Endothelial cell (in vitro differentiated cells): ENCODE measurements around the gene UGT1A6. TPM values are rescaled to one million over a fixed set of nuclear protein-coding genes. Genes with fewer than 3 reads are reported as not detected.
A peak's percentile ranks its signal among the peaks of the same experiment; 100 is the strongest.

Experiments used
- DNase-seq: peaks from one replicate; pipeline ENCODE4 v3.0.0; 2021; ENCODE audit warnings: low spot score
- H3K27ac Mint-ChIP-seq: one replicate; pipeline ENCODE4 v1.8.0; 2021; ENCODE audit warnings: mixed read lengths, inconsistent platforms; ENCODE audit not compliant: unreplicated experiment
- H3K27me3 Mint-ChIP-seq: one replicate; pipeline ENCODE4 v1.8.0; 2021; ENCODE audit warnings: mild to moderate bottlenecking, moderate library complexity, mixed read lengths, inconsistent platforms; ENCODE audit not compliant: unreplicated experiment
- H3K36me3 Mint-ChIP-seq: one replicate; pipeline ENCODE4 v1.8.0; 2021; ENCODE audit warnings: mild to moderate bottlenecking, low read depth, mixed read lengths, inconsistent platforms; ENCODE audit not compliant: unreplicated experiment
- H3K4me1 Mint-ChIP-seq: one replicate; pipeline ENCODE4 v1.8.0; 2021; ENCODE audit warnings: mild to moderate bottlenecking, mixed read lengths, inconsistent platforms; ENCODE audit not compliant: unreplicated experiment
- H3K4me3 Mint-ChIP-seq: one replicate; pipeline ENCODE4 v1.8.0; 2021; ENCODE audit warnings: mild to moderate bottlenecking, mixed read lengths, inconsistent platforms; ENCODE audit not compliant: unreplicated experiment
- H3K9me3 Mint-ChIP-seq: one replicate; pipeline ENCODE4 v1.8.0; 2021; ENCODE audit warnings: mixed read lengths, inconsistent platforms; ENCODE audit not compliant: unreplicated experiment
- total RNA-seq: library from RNA; stranded (reverse); fragmentation: NEBNext Ultra II Directional; extraction: Animal tissue kit (Norgen Biotek cat#: 25700); gene quantifications from one replicate; pipeline ENCODE4 v1.2.1, GENCODE V29; 2021; ENCODE audit not compliant: unreplicated experiment
- TF ChIP-seq, protein P1 (sequence below): fragments of 200-600 bp; sonication (generic); IDR thresholded peaks from one replicate; pipeline ENCODE4 v1.5.0; 2021; ENCODE audit warnings: antibody characterized with exemption; ENCODE audit not compliant: unreplicated experiment

The UGT1A6 gene
- total RNA-seq, 1 donor from 2014 or later, result not detected

GRCh38 chr2:233707940-233708644, 15.4 kb downstream of the UGT1A6 start:
- no peaks in the 10 kb centered on the region for H3K4me1 Mint-ChIP-seq
- no peaks in the 10 kb centered on the region for H3K9me3 Mint-ChIP-seq
- H3K36me3 Mint-ChIP-seq, result no peaks in the 10 kb centered on the region
- H3K27me3 Mint-ChIP-seq, result no peaks in the 10 kb centered on the region
- H3K4me3 Mint-ChIP-seq, result no peak overlapping the region
- no peak overlapping the region for H3K27ac Mint-ChIP-seq
- TF ChIP-seq, protein P1, sequence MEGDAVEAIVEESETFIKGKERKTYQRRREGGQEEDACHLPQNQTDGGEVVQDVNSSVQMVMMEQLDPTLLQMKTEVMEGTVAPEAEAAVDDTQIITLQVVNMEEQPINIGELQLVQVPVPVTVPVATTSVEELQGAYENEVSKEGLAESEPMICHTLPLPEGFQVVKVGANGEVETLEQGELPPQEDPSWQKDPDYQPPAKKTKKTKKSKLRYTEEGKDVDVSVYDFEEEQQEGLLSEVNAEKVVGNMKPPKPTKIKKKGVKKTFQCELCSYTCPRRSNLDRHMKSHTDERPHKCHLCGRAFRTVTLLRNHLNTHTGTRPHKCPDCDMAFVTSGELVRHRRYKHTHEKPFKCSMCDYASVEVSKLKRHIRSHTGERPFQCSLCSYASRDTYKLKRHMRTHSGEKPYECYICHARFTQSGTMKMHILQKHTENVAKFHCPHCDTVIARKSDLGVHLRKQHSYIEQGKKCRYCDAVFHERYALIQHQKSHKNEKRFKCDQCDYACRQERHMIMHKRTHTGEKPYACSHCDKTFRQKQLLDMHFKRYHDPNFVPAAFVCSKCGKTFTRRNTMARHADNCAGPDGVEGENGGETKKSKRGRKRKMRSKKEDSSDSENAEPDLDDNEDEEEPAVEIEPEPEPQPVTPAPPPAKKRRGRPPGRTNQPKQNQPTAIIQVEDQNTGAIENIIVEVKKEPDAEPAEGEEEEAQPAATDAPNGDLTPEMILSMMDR, result no peak
- no peak for DNase-seq

GRCh38 chr2:233708942-233709341, 16.3 kb downstream of the UGT1A6 start:
- no peaks in the 10 kb centered on the region for H3K4me1 Mint-ChIP-seq
- H3K36me3 Mint-ChIP-seq, result no peaks in the 10 kb centered on the region
- TF ChIP-seq, protein P1, result no peak
- DNase-seq, result no peak
- H3K9me3 Mint-ChIP-seq, result no peaks in the 10 kb centered on the region
- no peaks in the 10 kb centered on the region for H3K27me3 Mint-ChIP-seq
- H3K4me3 Mint-ChIP-seq, result no peak overlapping the region
- no peak overlapping the region for H3K27ac Mint-ChIP-seq

- Mint-ChIP-seq H3K4me1 (no peaks in the 10 kb centered on the region), H3K36me3 (no peaks in the 10 kb centered on the region), H3K27ac (no peak overlapping the region), H3K27me3 (no peaks in the 10 kb centered on the region), H3K9me3 (no peaks in the 10 kb centered on the region), H3K4me3 (no peak overlapping the region)
- TF ChIP-seq, protein P1, result peak; percentile 85
- DNase-seq, result peak; percentile 89
Observed at GRCh38 chr2:233711312-233712008, 18.8 kb downstream of the UGT1A6 start.

DNA sequence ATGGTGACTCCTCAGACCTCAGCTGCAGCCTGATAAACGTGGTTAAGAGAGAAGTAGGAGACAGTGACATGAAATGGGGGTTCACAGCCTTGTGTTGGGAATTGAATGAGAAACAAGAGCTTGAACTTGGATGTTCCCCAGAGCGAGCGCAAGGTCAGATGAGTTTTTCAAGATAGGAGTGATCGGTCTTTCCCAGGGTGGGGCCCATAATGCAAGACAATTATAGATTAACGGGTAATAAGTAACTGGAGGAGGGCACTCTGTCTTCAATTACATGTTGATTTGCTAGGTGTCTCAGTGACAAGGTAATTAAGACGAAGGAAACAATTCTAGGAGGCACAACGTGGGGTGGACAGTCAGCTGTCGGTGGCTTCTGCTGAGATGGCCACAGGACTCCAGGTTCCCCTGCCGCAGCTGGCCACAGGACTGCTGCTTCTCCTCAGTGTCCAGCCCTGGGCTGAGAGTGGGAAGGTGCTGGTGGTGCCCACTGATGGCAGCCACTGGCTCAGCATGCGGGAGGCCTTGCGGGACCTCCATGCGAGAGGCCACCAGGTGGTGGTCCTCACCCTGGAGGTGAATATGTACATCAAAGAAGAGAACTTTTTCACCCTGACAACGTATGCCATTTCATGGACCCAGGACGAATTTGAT, 20.0 kb downstream of the UGT1A6 start, which contains the start of gene UGT1A5:
Gene UGT1A5 (plus strand): TSS at position 297 of the 651 bp plus-strand sequence. CDS start 85 bp downstream, at position 382.
- H3K36me3 Mint-ChIP-seq, result no peaks in the 10 kb centered on the region
- H3K4me1 Mint-ChIP-seq, result no peaks in the 10 kb centered on the region
- no peaks in the 10 kb centered on the region for H3K9me3 Mint-ChIP-seq
- no peaks in the 10 kb centered on the region for H3K27me3 Mint-ChIP-seq
- DNase-seq, result no peak
- no peak within 1 kb of the TSS for H3K27ac Mint-ChIP-seq
- TF ChIP-seq, protein P1, result no peak
- H3K4me3 Mint-ChIP-seq, result no peak within 1 kb of the TSS
